ENCODE data around the gene PNMA6F.

The PNMA6F gene

DNA sequence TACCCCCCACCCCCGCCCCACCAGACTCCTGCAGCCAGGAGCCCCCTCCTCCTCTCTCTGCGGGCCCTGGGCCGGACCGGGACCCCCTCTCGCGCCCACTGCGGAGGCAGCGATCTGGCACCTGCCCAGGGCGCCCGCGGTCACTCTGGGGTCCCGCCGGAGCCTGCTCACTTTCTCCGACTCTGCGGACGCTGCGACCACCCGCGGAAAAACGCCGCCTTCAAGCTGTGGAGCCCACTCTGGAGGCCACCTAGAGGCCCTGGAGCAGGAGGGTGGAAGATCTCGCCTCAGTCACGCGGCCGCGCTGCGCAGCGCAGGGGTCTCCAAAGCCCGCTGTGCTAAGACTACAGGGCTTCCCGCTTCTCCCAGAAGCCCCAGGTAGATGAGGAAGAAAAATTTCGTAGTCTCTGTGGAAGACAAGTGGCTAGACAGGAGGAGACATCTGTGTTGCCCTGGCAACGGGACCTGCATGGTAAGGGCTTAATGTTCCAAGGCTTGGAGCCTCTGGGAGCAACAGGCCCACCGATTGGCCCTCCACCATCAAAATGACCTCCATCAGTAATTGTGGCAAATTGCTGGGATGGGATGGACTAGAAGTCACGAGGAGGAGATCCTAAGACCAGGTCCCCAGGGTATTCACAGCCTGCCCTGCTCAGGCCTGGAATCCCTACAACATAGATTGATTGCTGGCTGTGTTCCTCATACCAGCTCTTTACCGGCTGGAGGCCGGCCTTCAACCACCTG is at the start of gene PNMA6F:
Gene PNMA6F (minus strand): TSS at position 387 of the 744 bp plus-strand sequence. CDS start 1,093 bp downstream, outside the sequence.
- no peak for DNase-seq (ENCODE audit: low read depth in 2 of 2)

GRCh38 chrX:153371256-153371655 is 49.7 kb upstream of the PNMA6F start:
- DNase-seq (ENCODE audit: low read depth in 2 of 2): no peak

- no peak for DNase-seq (ENCODE audit: low read depth in 2 of 2)
Measured at GRCh38 chrX:153370293-153371055, 48.9 kb upstream of the PNMA6F start.

GRCh38 chrX:153366878-153367538 is 45.4 kb upstream of the PNMA6F start:
- no peak for DNase-seq (ENCODE audit: low read depth in 2 of 2)

DNA sequence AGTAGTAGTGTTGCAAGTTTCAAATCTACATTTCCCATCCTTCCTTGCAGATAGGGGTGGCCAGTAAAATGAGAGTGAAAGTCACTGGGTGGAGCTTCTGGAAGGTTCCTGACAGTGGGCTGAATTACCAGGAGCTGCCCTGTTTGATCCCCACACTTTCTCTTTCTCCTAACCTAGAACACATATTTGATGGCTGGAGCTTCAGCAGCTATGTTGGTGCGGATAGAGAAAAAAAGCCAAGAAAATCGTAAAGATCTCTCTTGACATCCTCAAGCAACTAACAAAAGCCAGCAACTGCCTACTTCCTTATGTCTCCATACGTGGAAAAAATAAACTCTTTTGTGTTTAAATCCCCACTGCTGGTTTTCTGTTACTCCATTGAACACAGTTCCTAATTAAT is 44.6 kb upstream of the PNMA6F start:
- DNase-seq (ENCODE audit: low read depth in 2 of 2): no peak

GRCh38 chrX:153365670-153366069 is 44.1 kb upstream of the PNMA6F start:
- DNase-seq (ENCODE audit: low read depth in 2 of 2): no peak

GRCh38 chrX:153361781-153362397 is 40.3 kb upstream of the PNMA6F start:
- DNase-seq (ENCODE audit: low read depth in 2 of 2): no peak

DNA sequence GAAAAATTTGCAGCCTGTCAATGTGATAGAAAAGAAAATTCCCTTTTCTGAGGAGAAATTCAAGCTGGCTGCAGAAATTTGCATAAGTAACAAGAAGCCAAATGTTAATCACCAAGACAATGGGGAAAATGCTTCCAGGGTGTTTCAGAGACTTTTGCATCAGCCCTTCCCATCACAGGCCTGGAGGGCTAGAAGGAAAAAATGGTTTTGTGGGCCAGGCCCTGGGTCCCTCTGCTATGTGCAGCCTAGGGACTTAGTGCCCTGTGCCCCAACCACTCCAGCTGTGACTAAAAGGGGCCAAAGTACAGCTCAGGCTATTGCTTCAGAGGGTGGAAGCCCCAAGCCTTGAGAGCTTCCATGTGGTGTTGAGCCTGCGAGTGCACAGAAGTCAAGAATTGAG is 36.3 kb upstream of the PNMA6F start:
- no peak for DNase-seq (ENCODE audit: low read depth in 2 of 2)

GRCh38 chrX:153353416-153353815 is 31.8 kb upstream of the PNMA6F start:
- DNase-seq (ENCODE audit: low read depth in 2 of 2): no peak

- no peak for DNase-seq (ENCODE audit: low read depth in 2 of 2)
Measured at GRCh38 chrX:153352858-153353257, 31.3 kb upstream of the PNMA6F start.

DNA sequence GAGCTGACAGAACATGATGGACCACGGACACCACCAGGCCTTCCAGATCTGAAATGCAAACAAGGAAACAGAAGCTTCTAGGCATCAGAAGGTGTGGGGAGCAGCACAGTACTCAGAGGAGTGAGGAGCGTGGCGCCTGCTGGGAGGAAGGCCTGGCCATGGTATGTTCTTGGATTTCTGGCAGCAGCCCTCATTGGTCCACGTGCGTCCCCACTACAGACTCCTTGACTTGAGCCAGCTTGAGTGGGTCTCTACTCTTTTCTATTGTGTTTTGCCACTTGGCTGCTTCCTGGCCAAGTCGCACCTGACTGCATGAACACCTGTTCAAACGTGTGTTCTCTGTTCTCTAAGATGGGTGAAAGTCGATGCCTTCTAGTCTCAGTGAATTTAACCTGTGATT is 30.4 kb upstream of the PNMA6F start:
- DNase-seq (ENCODE audit: low read depth in 2 of 2): no peak

DNA sequence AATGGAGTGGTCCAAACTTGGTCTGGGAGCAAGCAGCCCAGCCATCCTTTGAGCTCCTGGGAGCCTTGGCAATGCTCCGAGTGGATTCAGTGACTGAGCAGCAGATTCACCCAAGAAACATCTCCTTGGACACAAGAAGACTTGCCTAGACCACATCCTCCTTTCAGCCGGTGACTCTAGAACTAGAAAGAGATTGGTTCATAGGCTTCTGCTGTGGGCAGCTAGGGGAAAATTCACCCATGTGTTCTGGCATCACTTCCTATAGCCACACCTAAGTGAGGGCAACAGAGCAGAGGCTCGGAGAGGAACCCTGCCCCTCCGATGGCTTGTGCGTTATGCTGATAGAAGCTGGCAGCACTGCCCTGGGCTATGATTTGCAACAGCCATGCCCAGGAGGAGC is 28.4 kb upstream of the PNMA6F start:
- no peak for DNase-seq (ENCODE audit: low read depth in 2 of 2)

DNA sequence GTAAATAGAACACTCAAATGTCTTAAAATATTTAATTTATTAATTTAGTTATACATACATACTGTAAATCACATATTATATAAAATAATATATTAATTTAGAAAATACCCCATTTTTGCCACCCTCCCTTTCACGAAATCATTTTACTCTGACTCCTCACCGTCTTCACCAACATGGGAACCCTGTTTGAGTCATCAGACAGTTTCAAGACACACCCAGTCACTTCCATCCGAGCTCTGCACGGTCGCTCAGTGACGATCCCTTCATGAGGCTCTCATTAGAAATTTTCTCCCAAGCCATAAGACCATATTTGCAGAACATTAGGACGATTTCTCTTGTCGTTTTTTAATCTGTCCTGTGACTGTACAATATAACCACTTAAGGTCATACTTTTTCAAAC is 26.9 kb upstream of the PNMA6F start:
- no peak for DNase-seq (ENCODE audit: low read depth in 2 of 2)

GRCh38 chrX:153347530-153347929 is 26.0 kb upstream of the PNMA6F start:
- no peak for DNase-seq (ENCODE audit: low read depth in 2 of 2)

DNA sequence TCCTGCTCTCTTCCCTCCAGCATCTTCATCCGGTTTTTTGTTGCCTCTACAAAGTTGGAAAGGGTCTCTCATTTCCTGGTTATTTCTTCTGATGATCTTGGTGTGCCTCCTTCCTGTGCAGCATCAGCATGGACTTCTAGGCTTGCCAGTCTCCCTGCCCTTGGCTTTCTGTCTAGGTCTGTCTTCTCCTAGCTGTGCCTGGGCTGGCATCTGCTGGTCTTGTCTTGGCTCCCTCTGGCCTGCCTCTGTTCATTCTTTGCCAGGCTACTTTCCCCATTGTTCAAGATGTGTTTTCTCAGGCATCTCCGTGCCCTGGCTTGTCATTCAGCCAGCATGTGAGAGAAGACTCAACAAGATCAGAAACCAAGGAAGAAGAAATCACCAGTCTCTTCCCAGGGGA is 22.1 kb upstream of the PNMA6F start:
- DNase-seq (ENCODE audit: low read depth in 2 of 2): no peak

GRCh38 chrX:153342762-153343558 is 21.4 kb upstream of the PNMA6F start:
- DNase-seq (ENCODE audit: low read depth in 2 of 2): no peak

DNA sequence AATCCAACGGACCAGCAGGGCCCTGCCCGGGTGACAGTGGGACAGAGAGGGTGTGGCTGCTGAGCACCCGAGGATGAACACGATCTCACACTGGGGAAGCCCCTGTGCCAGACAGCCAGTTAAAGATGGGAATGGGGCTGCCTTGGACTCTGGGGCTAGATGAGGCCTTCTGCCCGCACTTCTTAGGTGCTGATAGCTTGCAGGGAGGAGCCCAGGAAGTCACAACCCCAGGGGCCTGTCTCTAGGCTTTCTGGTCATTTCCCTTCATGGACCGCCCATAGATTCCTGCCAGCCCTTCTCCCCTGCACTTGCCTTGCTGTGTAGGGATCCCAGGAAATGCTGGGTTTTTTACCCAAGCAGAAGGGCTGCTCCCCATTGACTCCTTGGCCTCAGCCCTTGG is 18.5 kb upstream of the PNMA6F start:
- no peak for DNase-seq (ENCODE audit: low read depth in 2 of 2)

DNA sequence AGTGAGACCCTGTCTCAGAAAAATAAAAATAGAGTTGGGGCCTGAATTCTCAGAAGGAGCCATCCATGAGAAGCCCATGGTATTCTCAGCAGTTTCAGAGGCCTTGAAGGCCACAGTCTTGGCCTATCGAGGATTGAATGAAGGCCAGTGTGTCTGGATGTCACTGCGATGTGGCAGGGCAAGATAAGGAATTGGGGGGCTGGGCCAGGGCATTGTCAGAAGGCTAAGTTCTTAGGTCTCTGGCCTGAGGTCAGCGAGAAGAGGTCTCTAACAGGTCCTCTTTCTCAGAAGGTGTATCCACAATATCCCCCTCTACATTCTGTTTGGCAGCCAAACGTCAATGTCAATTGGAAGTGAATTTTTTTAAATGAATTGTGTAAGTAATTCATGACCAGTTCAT is 18.1 kb upstream of the PNMA6F start:
- no peak for DNase-seq (ENCODE audit: low read depth in 2 of 2)

- DNase-seq (ENCODE audit: low read depth in 2 of 2): no peak
Measured at GRCh38 chrX:153338836-153339235, 17.3 kb upstream of the PNMA6F start.

GRCh38 chrX:153336988-153337387 is 15.4 kb upstream of the PNMA6F start:
- DNase-seq (ENCODE audit: low read depth in 2 of 2): no peak

- DNase-seq (ENCODE audit: low read depth in 2 of 2): no peak
Measured at GRCh38 chrX:153336121-153336894, 14.7 kb upstream of the PNMA6F start.
